ENCODE data around the gene FOXO3.

Gene FOXO3

GRCh38 chr6:108710030-108710429, 149.3 kb downstream of the FOXO3 start:
- Histone ChIP-seq H3K79me2 (ENCODE audit: control insufficient read depth, insufficient read depth, low read length, poor library complexity) (peaks cover 2% of the 10 kb centered on the region), H3K36me3 (ENCODE audit: control insufficient read depth in 1 of 2, insufficient read depth in 2 of 2, low read length in 2 of 2) (no peaks in the 10 kb centered on the region), H2BK120ac (ENCODE audit: insufficient read depth, low read length, poor library complexity) (peak overlapping the region; percentile 75), H3K4me3 (ENCODE audit: low read depth, low read length) (no peak overlapping the region), H2BK12ac (ENCODE audit: low read length) (peak overlapping the region; percentile 78), H3K79me1 (ENCODE audit: low read length) (peaks cover 43% of the 10 kb centered on the region), H3K27ac (ENCODE audit: low read depth, low read length) (peak overlapping the region; percentile 85), H3K23ac (ENCODE audit: low read length) (no peak overlapping the region), H3K18ac (ENCODE audit: low read length) (peak overlapping the region; percentile 38), H3K9me3 (ENCODE audit: insufficient read depth, low read depth, low read length) (peaks cover 2% of the 10 kb centered on the region), H4K91ac (ENCODE audit: low read depth, low read length) (peak overlapping the region; percentile 95), H2AFZ (ENCODE audit: insufficient read depth, low read length, poor library complexity) (no peak overlapping the region), H3K27me3 (ENCODE audit: insufficient read depth, low read length) (no peaks in the 10 kb centered on the region), H4K8ac (ENCODE audit: low read depth, low read length) (no peak overlapping the region), H3K4me2 (ENCODE audit: low read length) (no peak overlapping the region), H3K9ac (ENCODE audit: low read length) (no peak overlapping the region), H2BK5ac (ENCODE audit: low read depth, low read length, poor library complexity) (peak overlapping the region; percentile 84), H4K12ac (ENCODE audit: low read depth, low read length) (no peak overlapping the region), H2AK5ac (ENCODE audit: low read length) (peak overlapping the region; percentile 80), H3K4me1 (ENCODE audit: control insufficient read depth in 1 of 2, insufficient read depth in 2 of 2, low read length in 2 of 2) (peaks cover 39 to 52% of the 10 kb centered on the region in 2 experiments), H3K14ac (ENCODE audit: low read length) (peak overlapping the region; percentile 67), H3K4ac (ENCODE audit: low read depth, low read length) (peak overlapping the region; percentile 13)
- no CpG with 5 or more reads among the region's 4 CpGs for WGBS (ENCODE audit: extremely low coverage, insufficient coverage, insufficient read length)
- DNase-seq, result no peak

- H2BK12ac ChIP-seq (ENCODE audit: low read length), result peak overlapping the region; percentile 78
- no peaks in the 10 kb centered on the region for H3K27me3 ChIP-seq (ENCODE audit: insufficient read depth, low read length)
- WGBS (ENCODE audit: extremely low coverage, insufficient coverage, insufficient read length), result no CpG with 5 or more reads among the region's 7 CpGs
- H4K91ac ChIP-seq (ENCODE audit: low read depth, low read length), result peak overlapping the region; percentile 95
- H3K14ac ChIP-seq (ENCODE audit: low read length), result peak overlapping the region; percentile 67
- H2AK5ac ChIP-seq (ENCODE audit: low read length), result peak overlapping the region; percentile 72
- no peaks in the 10 kb centered on the region for H3K36me3 ChIP-seq (ENCODE audit: control insufficient read depth in 1 of 2, insufficient read depth in 2 of 2, low read length in 2 of 2)
- peak overlapping the region; percentile 84 for H2BK5ac ChIP-seq (ENCODE audit: low read depth, low read length, poor library complexity)
- no peak for DNase-seq
- H4K8ac ChIP-seq (ENCODE audit: low read depth, low read length), result peak overlapping the region; percentile 51
- peak overlapping the region; percentile 75 for H2BK120ac ChIP-seq (ENCODE audit: insufficient read depth, low read length, poor library complexity)
- peaks cover 46% of the 10 kb centered on the region for H3K79me1 ChIP-seq (ENCODE audit: low read length)
- H4K12ac ChIP-seq (ENCODE audit: low read depth, low read length), result no peak overlapping the region
- H3K23ac ChIP-seq (ENCODE audit: low read length), result no peak overlapping the region
- H3K4me3 ChIP-seq (ENCODE audit: low read depth, low read length), result no peak overlapping the region
- peaks cover 2% of the 10 kb centered on the region for H3K79me2 ChIP-seq (ENCODE audit: control insufficient read depth, insufficient read depth, low read length, poor library complexity)
- H3K4me1 ChIP-seq (ENCODE audit: control insufficient read depth in 1 of 2, insufficient read depth in 2 of 2, low read length in 2 of 2), result peaks cover 43 to 55% of the 10 kb centered on the region in 2 experiments
- peak overlapping the region; percentile 65 for H3K18ac ChIP-seq (ENCODE audit: low read length)
- peak overlapping the region; percentile 13 for H3K4ac ChIP-seq (ENCODE audit: low read depth, low read length)
- no peak overlapping the region for H2AFZ ChIP-seq (ENCODE audit: insufficient read depth, low read length, poor library complexity)
- no peak overlapping the region for H3K9ac ChIP-seq (ENCODE audit: low read length)
- peak overlapping the region; percentile 37 for H3K4me2 ChIP-seq (ENCODE audit: low read length)
- H3K27ac ChIP-seq (ENCODE audit: low read depth, low read length), result peak overlapping the region; percentile 85
- H3K9me3 ChIP-seq (ENCODE audit: insufficient read depth, low read depth, low read length), result peaks cover 2% of the 10 kb centered on the region
Measured at GRCh38 chr6:108710551-108710950, 149.8 kb downstream of the FOXO3 start.

- Histone ChIP-seq H3K4ac (ENCODE audit: low read depth, low read length) (no peak overlapping the region), H2BK12ac (ENCODE audit: low read length) (peak overlapping the region; percentile 93), H4K8ac (ENCODE audit: low read depth, low read length) (no peak overlapping the region), H2AFZ (ENCODE audit: insufficient read depth, low read length, poor library complexity) (no peak overlapping the region), H3K18ac (ENCODE audit: low read length) (no peak overlapping the region), H3K4me1 (ENCODE audit: control insufficient read depth in 1 of 2, insufficient read depth in 2 of 2, low read length in 2 of 2) (peaks cover 46 to 58% of the 10 kb centered on the region in 2 experiments), H3K79me2 (ENCODE audit: control insufficient read depth, insufficient read depth, low read length, poor library complexity) (peaks cover 2% of the 10 kb centered on the region), H4K91ac (ENCODE audit: low read depth, low read length) (peak overlapping the region; percentile 89), H3K27ac (ENCODE audit: low read depth, low read length) (peak overlapping the region; percentile 93), H2AK5ac (ENCODE audit: low read length) (no peak overlapping the region), H3K79me1 (ENCODE audit: low read length) (peaks cover 47% of the 10 kb centered on the region), H2BK120ac (ENCODE audit: insufficient read depth, low read length, poor library complexity) (peak overlapping the region; percentile 83), H3K36me3 (ENCODE audit: control insufficient read depth in 1 of 2, insufficient read depth in 2 of 2, low read length in 2 of 2) (no peaks in the 10 kb centered on the region), H3K27me3 (ENCODE audit: insufficient read depth, low read length) (no peaks in the 10 kb centered on the region), H3K14ac (ENCODE audit: low read length) (no peak overlapping the region), H2BK5ac (ENCODE audit: low read depth, low read length, poor library complexity) (peak overlapping the region; percentile 87), H3K4me3 (ENCODE audit: low read depth, low read length) (no peak overlapping the region), H3K23ac (ENCODE audit: low read length) (no peak overlapping the region), H3K9ac (ENCODE audit: low read length) (no peak overlapping the region), H4K12ac (ENCODE audit: low read depth, low read length) (no peak overlapping the region), H3K4me2 (ENCODE audit: low read length) (peak overlapping the region; percentile 37), H3K9me3 (ENCODE audit: insufficient read depth, low read depth, low read length) (peaks cover 2% of the 10 kb centered on the region)
- WGBS (ENCODE audit: extremely low coverage, insufficient coverage, insufficient read length), result no CpG with 5 or more reads among the region's 5 CpGs
- DNase-seq, result no peak
Measured at GRCh38 chr6:108711071-108711470, 150.4 kb downstream of the FOXO3 start.

GRCh38 chr6:108711826-108712225, 151.1 kb downstream of the FOXO3 start:
- Histone ChIP-seq H3K9me3 (ENCODE audit: insufficient read depth, low read depth, low read length) (peaks cover 2% of the 10 kb centered on the region), H3K9ac (ENCODE audit: low read length) (no peak overlapping the region), H4K91ac (ENCODE audit: low read depth, low read length) (peak overlapping the region; percentile 89), H3K23ac (ENCODE audit: low read length) (no peak overlapping the region), H3K14ac (ENCODE audit: low read length) (peak overlapping the region; percentile 71), H3K27me3 (ENCODE audit: insufficient read depth, low read length) (no peaks in the 10 kb centered on the region), H4K8ac (ENCODE audit: low read depth, low read length) (peak overlapping the region; percentile 63), H3K4ac (ENCODE audit: low read depth, low read length) (no peak overlapping the region), H3K4me2 (ENCODE audit: low read length) (peak overlapping the region; percentile 23), H3K79me2 (ENCODE audit: control insufficient read depth, insufficient read depth, low read length, poor library complexity) (peaks cover 2% of the 10 kb centered on the region), H3K79me1 (ENCODE audit: low read length) (peaks cover 48% of the 10 kb centered on the region), H3K27ac (ENCODE audit: low read depth, low read length) (peak overlapping the region; percentile 93), H3K36me3 (ENCODE audit: control insufficient read depth in 1 of 2, insufficient read depth in 2 of 2, low read length in 2 of 2) (no peaks in the 10 kb centered on the region), H2AFZ (ENCODE audit: insufficient read depth, low read length, poor library complexity) (no peak overlapping the region), H3K4me3 (ENCODE audit: low read depth, low read length) (no peak overlapping the region), H4K12ac (ENCODE audit: low read depth, low read length) (no peak overlapping the region), H2AK5ac (ENCODE audit: low read length) (no peak overlapping the region), H2BK5ac (ENCODE audit: low read depth, low read length, poor library complexity) (peak overlapping the region; percentile 87), H3K4me1 (ENCODE audit: control insufficient read depth in 1 of 2, insufficient read depth in 2 of 2, low read length in 2 of 2) (peaks cover 47 to 58% of the 10 kb centered on the region in 2 experiments), H2BK120ac (ENCODE audit: insufficient read depth, low read length, poor library complexity) (peak overlapping the region; percentile 84), H3K18ac (ENCODE audit: low read length) (no peak overlapping the region), H2BK12ac (ENCODE audit: low read length) (peak overlapping the region; percentile 74)
- no peak for DNase-seq
- no CpG with 5 or more reads among the region's 5 CpGs for WGBS (ENCODE audit: extremely low coverage, insufficient coverage, insufficient read length)

All from trophoblast cell (in vitro differentiated cells and primary cell).